Neural progenitor cell (in vitro differentiated cells): ENCODE measurements around the gene AXIN2. TPM values are rescaled to one million over a fixed set of nuclear protein-coding genes. Genes with fewer than 3 reads are reported as not detected.
A peak's percentile ranks its signal among the peaks of the same experiment; 100 is the strongest.

Experiments
- DNase-seq: peaks from one replicate; pipeline ENCODE4 v3.0.0-alpha.2; 2016; ENCODE audit warnings: low spot score
- H2AFZ ChIP-seq: fragments of 200-600 bp; sonication (generic); replicated peaks from 2 replicates; pipeline ENCODE4 v1.6.1; 2016; ENCODE audit warnings: antibody characterized with exemption
- H3F3A ChIP-seq: fragments of 200-600 bp; sonication (generic); 2 replicates; pipeline ENCODE4 v1.6.1; 2016; ENCODE audit warnings: antibody characterized with exemption, low read depth
- H3K27ac ChIP-seq: fragments of 200-600 bp; sonication (generic); 2 replicates; pipeline ENCODE4 v1.5.1; 2016; ENCODE audit warnings: mild to moderate bottlenecking
- H3K27me3 ChIP-seq: fragments of 200-600 bp; sonication (generic); 2 replicates; pipeline ENCODE4 v1.6.1; 2016; ENCODE audit warnings: mild to moderate bottlenecking, moderate library complexity
- H3K36me3 ChIP-seq: fragments of 200-600 bp; sonication (generic); 2 replicates; pipeline ENCODE4 v1.5.1; 2016
- H3K4me1 ChIP-seq: fragments of 200-600 bp; sonication (generic); 2 replicates; pipeline ENCODE4 v1.6.1; 2016; ENCODE audit warnings: mixed run types
- H3K4me2 ChIP-seq: fragments of 200-600 bp; sonication (generic); 2 replicates; pipeline ENCODE4 v1.6.1; 2016
- H3K4me3 ChIP-seq: fragments of 200-600 bp; sonication (generic); 2 replicates; pipeline ENCODE4 v1.5.1; 2016
- H3K79me2 ChIP-seq: fragments of 200-600 bp; sonication (generic); 2 replicates; pipeline ENCODE4 v1.6.1; 2016; ENCODE audit warnings: low read depth
- H3K9ac ChIP-seq: fragments of 200-600 bp; sonication (generic); 2 replicates; pipeline ENCODE4 v1.6.1; 2016
- H3K9me3 ChIP-seq: fragments of 200-600 bp; sonication (generic); 2 replicates; pipeline ENCODE4 v1.5.1; 2016; ENCODE audit warnings: low read depth
- H4K20me1 ChIP-seq: fragments of 200-600 bp; sonication (generic); 2 replicates; pipeline ENCODE4 v1.6.1; 2016; ENCODE audit warnings: low read depth
- H3K27ac Mint-ChIP-seq: 3 replicates; pipeline ENCODE4 v1.8.0; 2021; ENCODE audit warnings: mixed read lengths
- H3K27me3 Mint-ChIP-seq: 2 replicates; pipeline ENCODE4 v1.8.0; 2022; ENCODE audit warnings: low read depth, mild to moderate bottlenecking, inconsistent platforms, moderate library complexity, mixed read lengths; ENCODE audit not compliant: insufficient read depth
- H3K36me3 Mint-ChIP-seq: 3 replicates; pipeline ENCODE4 v1.8.0; 2021; ENCODE audit warnings: mixed read lengths
- H3K4me1 Mint-ChIP-seq: 3 replicates; pipeline ENCODE4 v1.8.0; 2021; ENCODE audit warnings: mixed read lengths
- H3K4me3 Mint-ChIP-seq: 3 replicates; pipeline ENCODE4 v1.8.0; 2021; ENCODE audit warnings: mild to moderate bottlenecking, moderate library complexity, mixed read lengths
- H3K9me3 Mint-ChIP-seq: 3 replicates; pipeline ENCODE4 v1.8.0; 2020; ENCODE audit warnings: mixed read lengths
- EZH2 ChIP-seq: fragments of 200-600 bp; sonication (generic); IDR thresholded peaks from 2 replicates; pipeline ENCODE4 v1.6.1; 2017; ENCODE audit warnings: antibody characterized with exemption, mild to moderate bottlenecking, moderate library complexity
- EZH2phosphoT487 ChIP-seq: fragments of 200-600 bp; sonication (generic); IDR thresholded peaks from 2 replicates; pipeline ENCODE4 v1.6.1; 2017; ENCODE audit warnings: antibody characterized with exemption
- total RNA-seq: library from RNA; depleted of rRNA; stranded (reverse); fragments of >200 nt; gene quantifications from 2 replicates; pipeline ENCODE4 v1.2.3, GENCODE V29; 2015; ENCODE audit warnings: low replicate concordance
- TF ChIP-seq, protein P1 (sequence below): fragments of 200-600 bp; sonication (generic); IDR thresholded peaks from 2 replicates; pipeline ENCODE4 v1.5.1; 2017; ENCODE audit warnings: antibody characterized with exemption, mild to moderate bottlenecking

Gene AXIN2
- total RNA-seq, 1 donor from 2014 or later = 22.0 TPM

DNA sequence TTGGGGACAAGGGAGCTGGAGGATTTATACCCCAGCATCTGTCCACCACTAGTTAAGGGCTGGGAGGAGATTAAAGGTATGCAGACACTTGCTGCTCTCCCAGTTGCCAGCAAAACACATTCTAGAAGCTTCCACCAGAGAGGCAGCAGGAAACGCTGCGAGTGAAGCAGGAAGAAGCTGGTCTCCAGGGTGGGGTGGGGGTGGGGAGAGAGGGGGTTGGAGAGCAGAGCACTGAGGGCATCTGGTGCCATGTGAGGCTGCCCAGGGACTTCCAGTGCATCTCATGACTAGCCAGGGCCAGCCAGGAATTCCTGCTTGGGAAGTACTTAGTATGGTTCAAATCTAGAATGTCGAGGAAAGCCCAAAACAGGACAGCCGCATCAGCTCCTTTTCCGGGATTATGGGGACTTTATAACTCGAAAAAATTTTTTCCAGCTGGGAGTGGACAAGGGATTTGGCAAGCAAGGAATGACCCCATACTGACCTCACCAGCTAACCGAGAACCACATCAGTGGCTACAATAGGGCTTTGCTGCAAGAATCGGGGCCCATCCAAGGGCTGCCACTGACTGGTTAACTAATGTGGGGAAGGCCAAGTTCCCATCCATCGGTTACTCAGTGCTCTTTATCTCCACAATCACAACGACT, 26.2 kb upstream of the AXIN2 start:
- TF ChIP-seq, protein P1, sequence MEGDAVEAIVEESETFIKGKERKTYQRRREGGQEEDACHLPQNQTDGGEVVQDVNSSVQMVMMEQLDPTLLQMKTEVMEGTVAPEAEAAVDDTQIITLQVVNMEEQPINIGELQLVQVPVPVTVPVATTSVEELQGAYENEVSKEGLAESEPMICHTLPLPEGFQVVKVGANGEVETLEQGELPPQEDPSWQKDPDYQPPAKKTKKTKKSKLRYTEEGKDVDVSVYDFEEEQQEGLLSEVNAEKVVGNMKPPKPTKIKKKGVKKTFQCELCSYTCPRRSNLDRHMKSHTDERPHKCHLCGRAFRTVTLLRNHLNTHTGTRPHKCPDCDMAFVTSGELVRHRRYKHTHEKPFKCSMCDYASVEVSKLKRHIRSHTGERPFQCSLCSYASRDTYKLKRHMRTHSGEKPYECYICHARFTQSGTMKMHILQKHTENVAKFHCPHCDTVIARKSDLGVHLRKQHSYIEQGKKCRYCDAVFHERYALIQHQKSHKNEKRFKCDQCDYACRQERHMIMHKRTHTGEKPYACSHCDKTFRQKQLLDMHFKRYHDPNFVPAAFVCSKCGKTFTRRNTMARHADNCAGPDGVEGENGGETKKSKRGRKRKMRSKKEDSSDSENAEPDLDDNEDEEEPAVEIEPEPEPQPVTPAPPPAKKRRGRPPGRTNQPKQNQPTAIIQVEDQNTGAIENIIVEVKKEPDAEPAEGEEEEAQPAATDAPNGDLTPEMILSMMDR = no peak
- no peak for TF ChIP-seq EZH2
- no peak for TF ChIP-seq EZH2phosphoT487
- no peaks in the 10 kb centered on the region for H3K36me3 ChIP-seq
- no peaks in the 10 kb centered on the region for H3K27me3 Mint-ChIP-seq
- no peaks in the 10 kb centered on the region for H3K79me2 ChIP-seq
- no peak overlapping the region for H3K4me3 Mint-ChIP-seq
- no peaks in the 10 kb centered on the region for H4K20me1 ChIP-seq
- peak overlapping the region; percentile 74 for H3K27ac Mint-ChIP-seq
- H3K4me2 ChIP-seq = no peak overlapping the region
- no peaks in the 10 kb centered on the region for H3K27me3 ChIP-seq
- peaks cover 6% of the 10 kb centered on the region for H3K9me3 Mint-ChIP-seq
- peaks cover 38% of the 10 kb centered on the region for H3K4me1 Mint-ChIP-seq
- no peak for DNase-seq
- H3F3A ChIP-seq = no peaks in the 10 kb centered on the region
- H3K9ac ChIP-seq = no peak overlapping the region
- no peaks in the 10 kb centered on the region for H3K36me3 Mint-ChIP-seq
- H2AFZ ChIP-seq = no peak overlapping the region
- peaks cover 7% of the 10 kb centered on the region for H3K4me1 ChIP-seq
- H3K9me3 ChIP-seq = no peaks in the 10 kb centered on the region
- no peak overlapping the region for H3K27ac ChIP-seq
- no peak overlapping the region for H3K4me3 ChIP-seq

DNA sequence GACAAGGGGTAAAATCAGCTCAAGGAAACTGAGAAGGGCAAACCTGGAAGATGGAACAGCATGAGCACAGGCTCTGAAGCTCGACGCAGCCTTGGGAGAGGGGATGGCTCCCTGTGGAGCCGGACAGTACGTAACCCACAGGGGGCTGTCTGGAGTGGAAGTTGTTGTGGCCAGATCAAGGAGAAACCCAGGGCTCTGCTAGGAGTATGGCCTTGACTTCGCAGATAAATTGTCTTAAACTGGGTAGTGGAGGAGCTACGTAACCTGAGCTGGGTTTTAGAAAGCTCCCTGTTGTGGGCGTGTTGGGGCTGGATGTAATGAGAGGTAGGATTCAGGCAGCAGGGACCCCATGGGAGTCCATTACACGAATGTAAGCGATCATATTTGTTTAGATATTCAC, 25.5 kb upstream of the AXIN2 start:
- no peaks in the 10 kb centered on the region for H3K36me3 ChIP-seq
- H2AFZ ChIP-seq = no peak overlapping the region
- H3F3A ChIP-seq = no peaks in the 10 kb centered on the region
- H3K36me3 Mint-ChIP-seq = no peaks in the 10 kb centered on the region
- H3K4me3 ChIP-seq = no peak overlapping the region
- H3K4me1 ChIP-seq = peaks cover 7% of the 10 kb centered on the region
- H3K27ac Mint-ChIP-seq = peak overlapping the region; percentile 74
- no peak overlapping the region for H3K27ac ChIP-seq
- H3K4me1 Mint-ChIP-seq = peaks cover 36% of the 10 kb centered on the region
- no peak overlapping the region for H3K9ac ChIP-seq
- no peak overlapping the region for H3K4me3 Mint-ChIP-seq
- H3K9me3 Mint-ChIP-seq = peaks cover 5% of the 10 kb centered on the region
- no peaks in the 10 kb centered on the region for H3K79me2 ChIP-seq
- TF ChIP-seq, protein P1 = no peak
- TF ChIP-seq EZH2 (no peak), EZH2phosphoT487 (no peak)
- H3K9me3 ChIP-seq = no peaks in the 10 kb centered on the region
- no peaks in the 10 kb centered on the region for H4K20me1 ChIP-seq
- H3K27me3 Mint-ChIP-seq = no peaks in the 10 kb centered on the region
- no peak overlapping the region for H3K4me2 ChIP-seq
- H3K27me3 ChIP-seq = no peaks in the 10 kb centered on the region
- no peak for DNase-seq

DNA sequence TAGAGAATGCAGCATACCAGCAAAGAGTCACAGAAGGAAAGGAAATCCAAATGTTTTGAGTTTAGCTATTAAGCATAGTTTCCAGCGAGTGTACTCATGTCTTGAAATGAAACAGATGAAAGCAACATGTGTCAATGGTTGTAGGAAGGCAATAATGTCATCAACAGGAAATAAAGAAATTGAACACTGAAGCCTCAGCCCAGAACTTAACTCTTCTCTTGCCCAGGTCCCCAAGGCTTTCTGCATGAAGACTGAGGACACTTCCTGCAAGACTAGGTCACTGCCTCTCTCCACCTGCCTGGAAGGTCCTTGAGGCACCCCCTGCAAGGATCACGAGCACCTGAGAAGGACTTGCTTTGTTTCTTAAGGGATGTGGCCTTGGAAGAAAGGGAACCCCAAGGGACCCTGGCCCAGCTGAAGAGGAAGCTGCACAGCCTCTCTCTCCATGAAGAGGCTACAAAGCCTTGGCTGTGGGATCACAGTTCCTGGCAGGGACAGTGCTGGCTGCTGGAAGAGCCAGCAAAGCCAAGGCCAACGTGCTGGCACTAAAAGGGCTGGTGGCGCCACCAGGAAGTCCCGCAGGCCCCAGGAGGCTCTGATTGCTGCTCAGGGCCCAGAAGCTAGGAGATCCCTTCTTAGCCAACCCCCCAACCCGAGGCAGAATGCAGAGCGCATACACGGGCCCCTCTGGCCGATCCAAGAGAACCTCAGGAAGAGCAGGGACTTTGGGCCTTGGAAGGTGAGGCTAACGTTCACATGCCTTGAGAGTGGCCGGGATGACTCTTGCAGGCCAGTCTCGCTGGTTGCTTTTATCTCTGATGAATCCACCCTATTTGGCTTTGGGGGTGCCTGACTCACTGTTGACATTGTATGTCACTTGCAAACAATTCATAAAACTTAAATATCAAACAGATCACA, 23.4 kb upstream of the AXIN2 start:
- Histone ChIP-seq H3K27ac (no peak overlapping the region), H3F3A (no peaks in the 10 kb centered on the region), H2AFZ (no peak overlapping the region), H3K4me3 (no peak overlapping the region), H4K20me1 (no peaks in the 10 kb centered on the region), H3K9ac (no peak overlapping the region), H3K4me2 (no peak overlapping the region), H3K4me1 (peaks cover 7% of the 10 kb centered on the region), H3K79me2 (no peaks in the 10 kb centered on the region), H3K9me3 (no peaks in the 10 kb centered on the region), H3K36me3 (no peaks in the 10 kb centered on the region), H3K27me3 (no peaks in the 10 kb centered on the region)
- TF ChIP-seq, protein P1 = no peak
- TF ChIP-seq EZH2 (no peak), EZH2phosphoT487 (no peak)
- Mint-ChIP-seq H3K4me1 (peaks cover 36% of the 10 kb centered on the region), H3K27me3 (no peaks in the 10 kb centered on the region), H3K4me3 (no peak overlapping the region), H3K9me3 (peaks cover 5% of the 10 kb centered on the region), H3K36me3 (no peaks in the 10 kb centered on the region), H3K27ac (peak overlapping the region; percentile 69)
- no peak for DNase-seq
